C4-2B (cell line): ENCODE measurements around the gene LMBR1.

Experiments
- ZFX ChIP-seq: fragments of 450-650 bp; IDR thresholded peaks from 2 replicates; pipeline ENCODE4 v1.6.1; 2017
- TF ChIP-seq, protein P1 (sequence below): fragments of 450-650 bp; conservative IDR thresholded peaks from 2 replicates; pipeline ENCODE4 v1.5.1; 2017; ENCODE audit warnings: mild to moderate bottlenecking

DNA sequence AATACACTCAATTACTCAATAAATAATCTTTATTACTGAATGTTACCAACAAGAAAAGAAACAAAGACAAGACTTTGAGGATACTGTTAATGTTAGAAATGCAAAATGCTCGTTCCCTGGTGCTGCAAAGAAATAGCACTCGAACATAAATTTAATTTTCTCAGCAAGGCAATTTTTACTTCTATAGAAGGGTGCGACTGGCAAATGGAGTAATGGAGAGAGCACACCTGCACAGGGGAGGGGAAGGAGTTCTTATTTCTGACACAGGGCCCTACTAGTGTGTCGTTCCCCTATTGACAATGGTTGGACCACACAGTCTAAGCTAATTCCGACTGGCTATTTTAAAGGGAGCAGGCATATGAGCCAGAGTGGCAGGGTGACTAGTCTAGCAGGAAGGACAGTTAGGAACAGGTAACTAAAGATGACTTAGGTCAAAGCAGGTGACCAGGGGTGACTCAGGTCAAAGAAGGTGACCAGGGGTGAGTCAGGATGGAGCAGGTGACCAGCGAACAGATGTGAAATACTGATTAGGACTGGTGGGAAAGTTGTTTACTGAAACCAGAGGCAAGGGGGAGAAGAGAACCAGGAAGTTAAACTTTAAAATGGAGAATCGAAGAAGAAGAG, 133.3 kb downstream of the LMBR1 start:
- TF ChIP-seq, protein P1, sequence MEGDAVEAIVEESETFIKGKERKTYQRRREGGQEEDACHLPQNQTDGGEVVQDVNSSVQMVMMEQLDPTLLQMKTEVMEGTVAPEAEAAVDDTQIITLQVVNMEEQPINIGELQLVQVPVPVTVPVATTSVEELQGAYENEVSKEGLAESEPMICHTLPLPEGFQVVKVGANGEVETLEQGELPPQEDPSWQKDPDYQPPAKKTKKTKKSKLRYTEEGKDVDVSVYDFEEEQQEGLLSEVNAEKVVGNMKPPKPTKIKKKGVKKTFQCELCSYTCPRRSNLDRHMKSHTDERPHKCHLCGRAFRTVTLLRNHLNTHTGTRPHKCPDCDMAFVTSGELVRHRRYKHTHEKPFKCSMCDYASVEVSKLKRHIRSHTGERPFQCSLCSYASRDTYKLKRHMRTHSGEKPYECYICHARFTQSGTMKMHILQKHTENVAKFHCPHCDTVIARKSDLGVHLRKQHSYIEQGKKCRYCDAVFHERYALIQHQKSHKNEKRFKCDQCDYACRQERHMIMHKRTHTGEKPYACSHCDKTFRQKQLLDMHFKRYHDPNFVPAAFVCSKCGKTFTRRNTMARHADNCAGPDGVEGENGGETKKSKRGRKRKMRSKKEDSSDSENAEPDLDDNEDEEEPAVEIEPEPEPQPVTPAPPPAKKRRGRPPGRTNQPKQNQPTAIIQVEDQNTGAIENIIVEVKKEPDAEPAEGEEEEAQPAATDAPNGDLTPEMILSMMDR, result no peak
- no peak for TF ChIP-seq ZFX
